NOMO-1 treated with DMSO at 0.1 percent for 48 hours (cell line): ENCODE data around the gene GSN.

Experiments used
- DNase-seq: peaks from one replicate; lab custom pipeline; 2025; ENCODE audit not compliant: unreplicated experiment; lab: John Stamatoyannopoulos, UW

GSN gene

GRCh38 chr9:121272401-121272948 is 4.5 kb downstream of the GSN start:
- no peak for DNase-seq

- no peak for DNase-seq
Observed at GRCh38 chr9:121273064-121273775, 5.3 kb downstream of the GSN start.

- DNase-seq = no peak
Observed at GRCh38 chr9:121274851-121275250, 6.9 kb downstream of the GSN start.

GRCh38 chr9:121275781-121276658 is 8.1 kb downstream of the GSN start:
- DNase-seq = no peak

GRCh38 chr9:121277026-121277425 is 9.1 kb downstream of the GSN start:
- DNase-seq = no peak

- no peak for DNase-seq
Observed at GRCh38 chr9:121277518-121278295, 9.7 kb downstream of the GSN start.

GRCh38 chr9:121278477-121279261 is 10.7 kb downstream of the GSN start:
- peak; percentile 56 for DNase-seq

GRCh38 chr9:121279776-121280388 is 11.9 kb downstream of the GSN start:
- no peak for DNase-seq

- DNase-seq = no peak
Observed at GRCh38 chr9:121280715-121281613, 13.0 kb downstream of the GSN start.

GRCh38 chr9:121281614-121282276 is 13.8 kb downstream of the GSN start:
- no peak for DNase-seq

- DNase-seq = peak; percentile 49
Observed at GRCh38 chr9:121282277-121283079, 14.5 kb downstream of the GSN start.

- no peak for DNase-seq
Observed at GRCh38 chr9:121283080-121283398, 15.1 kb downstream of the GSN start.

GRCh38 chr9:121283856-121284732 is 16.1 kb downstream of the GSN start:
- peak; percentile 19 for DNase-seq

GRCh38 chr9:121284733-121285451 is 16.9 kb downstream of the GSN start:
- no peak for DNase-seq

GRCh38 chr9:121285835-121286687 is 18.1 kb downstream of the GSN start:
- peak; percentile 70 for DNase-seq
